BJ (cell line): ENCODE results near the gene TRPC1. TPM values are rescaled to one million over a fixed set of nuclear protein-coding genes. Genes with fewer than 3 reads are reported as not detected.
"Not testable (repeated sequence)": the region's sequence is repeated elsewhere in the genome, so short reads cannot be mapped to it uniquely, and the experiment has no call there.

ENCODE experiments used
- CTCF ChIA-PET: fragments of 350-600 bp; formaldehyde crosslinking; extraction: SDS; loops from one replicate; lab custom pipeline; 2021; ENCODE audit warnings: antibody characterized with exemption, inconsistent platforms; lab: Yijun Ruan, JAX
- POLR2A ChIA-PET: fragments of 300-600 bp; sonication (Branson Sonifier 250); formaldehyde crosslinking; extraction: SDS; loops from one replicate; lab custom pipeline; 2021; ENCODE audit warnings: antibody characterized with exemption; lab: Charles Lee
- DNase-seq: peaks from one replicate; pipeline ENCODE4 v3.0.0-alpha.2; 2011; ENCODE audit warnings: low read depth
- H3K27me3 ChIP-seq: 2 replicates; pipeline ENCODE4 v1.6.0; 2011; ENCODE audit warnings: low read length; ENCODE audit not compliant: control insufficient read depth, insufficient read depth
- H3K36me3 ChIP-seq: 2 replicates; pipeline ENCODE4 v1.5.1; 2011; ENCODE audit warnings: low read length; ENCODE audit not compliant: control insufficient read depth, insufficient read depth
- H3K4me3 ChIP-seq: 2 replicates; pipeline ENCODE4 v1.5.1; 2011; ENCODE audit warnings: low read depth, mild to moderate bottlenecking, control low read depth, low read length
- CTCF ChIP-seq: IDR thresholded peaks from 2 replicates; pipeline ENCODE4 v1.5.1; 2011; ENCODE audit warnings: low read depth, mild to moderate bottlenecking, control low read depth, inconsistent platforms, low read length, moderate library complexity; ENCODE audit not compliant: insufficient read depth
- polyA plus RNA-seq: library from polyadenylated mRNA; depleted of rRNA; stranded (reverse); fragments of >200 nt; gene quantifications from 2 replicates; pipeline ENCODE4 v1.2.3, GENCODE V29; 2011

The TRPC1 gene
- polyA plus RNA-seq, 1 experiment, result 3.7 TPM

- Histone ChIP-seq H3K36me3 (no peaks in the 10 kb centered on the region), H3K4me3 (no peak overlapping the region), H3K27me3 (no peaks in the 10 kb centered on the region)
- TF ChIP-seq CTCF, result no peak
- no peak for DNase-seq
- POLR2A ChIA-PET, result no interaction called here
- CTCF ChIA-PET, result interaction anchor here (0.9 to 1.3 kb wide), 2 partner anchors 10 to 11 kb away, joined by 4 to 5 read pairs; no protein-coding TSS in a partner anchor
Measured at GRCh38 chr3:142732066-142732465, 8.2 kb downstream of the TRPC1 start.

DNA sequence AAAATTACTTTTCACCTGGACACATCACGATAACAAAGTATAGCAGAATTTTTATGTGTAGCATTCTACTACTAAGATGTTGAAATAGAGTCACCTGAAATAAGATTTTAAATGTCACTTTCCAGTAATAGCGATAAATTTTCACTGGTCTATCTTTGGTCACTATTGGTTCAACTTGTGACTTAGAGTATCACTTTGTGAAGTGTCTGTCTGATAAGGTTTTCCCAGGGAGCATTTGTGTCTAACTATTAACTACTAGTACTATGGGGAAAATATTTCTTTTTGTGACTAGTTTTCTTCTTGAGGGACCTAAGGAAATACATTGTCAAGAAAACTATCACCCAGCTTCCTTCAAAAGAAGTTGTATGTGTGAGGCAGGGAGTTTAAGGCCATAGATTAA is 11.0 kb downstream of the TRPC1 start:
- Histone ChIP-seq H3K36me3 (no peaks in the 10 kb centered on the region), H3K27me3 (no peaks in the 10 kb centered on the region), H3K4me3 (no peak overlapping the region)
- no peak for DNase-seq
- ChIA-PET POLR2A (no interaction called here), CTCF (no interaction called here)
- no peak for TF ChIP-seq CTCF

GRCh38 chr3:142735462-142735861 is 11.6 kb downstream of the TRPC1 start:
- H3K4me3 ChIP-seq, result no peak overlapping the region
- no peak for DNase-seq
- H3K36me3 ChIP-seq, result no peaks in the 10 kb centered on the region
- POLR2A ChIA-PET, result no interaction called here
- CTCF ChIA-PET, result interaction anchor here (0.8 kb wide), 1 partner anchor 13 kb away, joined by 3 read pairs; no protein-coding TSS in a partner anchor
- no peaks in the 10 kb centered on the region for H3K27me3 ChIP-seq
- TF ChIP-seq CTCF, result no peak

DNA sequence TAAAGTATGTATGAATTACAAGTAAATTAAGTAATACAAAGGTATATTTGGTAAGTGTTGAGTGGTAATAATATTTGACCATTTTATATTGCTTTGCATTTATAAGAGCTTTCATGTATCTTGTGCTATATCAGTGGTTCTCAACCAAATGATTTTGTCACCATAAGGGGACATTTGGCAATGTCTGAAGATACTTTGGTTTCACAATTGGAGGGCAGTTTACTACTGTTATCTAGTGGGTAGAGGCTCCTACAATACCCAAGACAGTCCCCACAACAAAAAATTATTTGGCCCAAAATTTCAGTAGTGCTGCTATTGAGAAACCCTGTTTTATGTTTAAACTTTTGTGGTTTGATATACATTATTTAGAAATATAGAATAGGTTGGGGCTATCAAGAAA is 14.6 kb downstream of the TRPC1 start:
- ChIA-PET CTCF (no interaction called here), POLR2A (no interaction called here)
- TF ChIP-seq CTCF, result no peak
- Histone ChIP-seq H3K27me3 (no peaks in the 10 kb centered on the region), H3K4me3 (no peak overlapping the region), H3K36me3 (no peaks in the 10 kb centered on the region)
- no peak for DNase-seq

- POLR2A ChIA-PET, result no interaction called here
Measured at GRCh38 chr3:142746646-142747045, 22.8 kb downstream of the TRPC1 start.

GRCh38 chr3:142750531-142750930 is 26.7 kb downstream of the TRPC1 start:
- DNase-seq, H3K36me3 ChIP-seq, POLR2A ChIA-PET, H3K27me3 ChIP-seq, H3K4me3 ChIP-seq, CTCF ChIA-PET: not testable (repeated sequence)

More at GRCh38 chr3:142746646-142747045, 22.8 kb downstream of the TRPC1 start:
- no peak for DNase-seq
- Histone ChIP-seq H3K36me3 (no peaks in the 10 kb centered on the region), H3K4me3 (no peak overlapping the region), H3K27me3 (no peaks in the 10 kb centered on the region)
- CTCF ChIA-PET, result no interaction called here
- TF ChIP-seq CTCF, result no peak

- DNase-seq, H3K36me3 ChIP-seq, CTCF ChIA-PET, H3K27me3 ChIP-seq, POLR2A ChIA-PET, H3K4me3 ChIP-seq: not testable (repeated sequence)
Measured at GRCh38 chr3:142752605-142753004, 28.8 kb downstream of the TRPC1 start.
